GM19240 (cell line): Measurements from ENCODE around the gene TMEM151B.
A peak's percentile ranks its signal among the peaks of the same experiment; 100 is the strongest.
"Not testable (repeated sequence)": the region's sequence is repeated elsewhere in the genome, so short reads cannot be mapped to it uniquely, and the experiment has no call there.

Experiments used
- DNase-seq: peaks from one replicate; pipeline ENCODE4 v3.0.0; 2011; ENCODE audit warnings: low spot score; ENCODE audit not compliant: insufficient read length

Gene TMEM151B

DNA sequence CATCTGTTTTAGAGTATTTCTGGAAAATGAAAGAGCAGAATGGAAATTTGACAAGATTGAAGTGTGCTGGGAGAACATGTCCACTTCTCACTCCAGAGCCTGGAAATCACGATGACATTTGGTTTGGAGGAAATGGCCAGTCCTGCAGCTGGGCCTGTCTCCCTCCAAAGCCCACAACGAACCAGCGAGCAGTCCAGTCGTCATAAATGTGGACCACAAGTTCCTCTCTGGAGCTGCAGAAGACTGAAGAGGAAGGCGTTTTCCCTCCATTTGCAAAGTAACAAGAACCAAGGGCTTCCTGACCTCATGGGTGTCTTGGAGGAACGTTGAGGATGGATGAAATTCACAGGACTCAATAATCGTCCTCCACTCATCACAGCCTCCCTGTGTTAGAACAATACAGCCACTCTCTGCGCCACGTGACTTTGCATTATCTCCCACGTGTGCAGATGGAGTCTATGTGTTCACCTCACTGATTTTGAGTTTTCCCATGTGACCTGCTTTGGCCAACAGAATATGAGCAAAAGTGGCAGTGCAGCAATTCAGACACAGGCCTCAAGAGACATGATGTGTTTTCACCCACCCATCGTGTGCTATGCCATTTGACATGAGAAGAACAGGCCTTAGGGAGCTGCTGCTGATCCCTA lies 63.1 kb downstream of the TMEM151B start:
- DNase-seq, result no peak

DNA sequence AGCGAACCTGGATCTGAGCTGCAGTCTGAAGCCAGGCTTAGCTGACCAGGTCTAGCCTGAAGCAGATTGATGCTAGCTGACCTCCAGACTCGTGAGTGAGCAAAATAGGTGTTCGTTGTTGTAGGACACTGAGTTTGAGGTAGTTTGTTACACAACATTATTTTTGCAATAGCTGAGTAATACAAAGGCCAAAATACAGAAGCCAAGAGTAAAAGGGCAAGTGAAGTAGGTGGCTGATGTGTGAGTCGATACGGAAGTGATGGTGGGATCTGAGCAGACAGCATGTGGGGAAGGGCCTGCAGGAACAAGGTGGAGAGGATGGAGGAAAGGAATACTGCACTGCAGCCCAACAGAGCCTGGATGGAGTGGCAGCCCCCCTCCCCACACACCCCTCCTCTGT lies 63.7 kb downstream of the TMEM151B start:
- DNase-seq, result no peak

DNA sequence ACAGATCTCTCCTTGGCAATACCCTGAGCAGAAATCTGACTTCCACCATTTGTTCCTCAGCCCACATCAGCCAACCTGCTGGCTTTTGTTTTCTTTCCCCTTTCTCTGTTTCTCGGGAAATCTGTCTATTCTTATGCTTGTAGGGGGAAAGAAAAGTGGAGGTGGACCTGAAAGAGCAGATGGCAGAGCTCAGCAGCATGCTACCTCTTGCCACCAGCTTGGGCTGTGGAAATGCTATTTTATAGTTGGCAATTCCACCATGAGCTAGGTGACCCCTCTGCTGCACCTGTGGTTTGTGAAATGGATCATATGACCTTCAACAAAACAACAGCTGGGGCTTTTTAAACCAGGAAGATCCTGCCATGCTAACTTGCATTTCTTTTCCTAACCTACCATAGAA lies 65.4 kb downstream of the TMEM151B start:
- no peak for DNase-seq

DNA sequence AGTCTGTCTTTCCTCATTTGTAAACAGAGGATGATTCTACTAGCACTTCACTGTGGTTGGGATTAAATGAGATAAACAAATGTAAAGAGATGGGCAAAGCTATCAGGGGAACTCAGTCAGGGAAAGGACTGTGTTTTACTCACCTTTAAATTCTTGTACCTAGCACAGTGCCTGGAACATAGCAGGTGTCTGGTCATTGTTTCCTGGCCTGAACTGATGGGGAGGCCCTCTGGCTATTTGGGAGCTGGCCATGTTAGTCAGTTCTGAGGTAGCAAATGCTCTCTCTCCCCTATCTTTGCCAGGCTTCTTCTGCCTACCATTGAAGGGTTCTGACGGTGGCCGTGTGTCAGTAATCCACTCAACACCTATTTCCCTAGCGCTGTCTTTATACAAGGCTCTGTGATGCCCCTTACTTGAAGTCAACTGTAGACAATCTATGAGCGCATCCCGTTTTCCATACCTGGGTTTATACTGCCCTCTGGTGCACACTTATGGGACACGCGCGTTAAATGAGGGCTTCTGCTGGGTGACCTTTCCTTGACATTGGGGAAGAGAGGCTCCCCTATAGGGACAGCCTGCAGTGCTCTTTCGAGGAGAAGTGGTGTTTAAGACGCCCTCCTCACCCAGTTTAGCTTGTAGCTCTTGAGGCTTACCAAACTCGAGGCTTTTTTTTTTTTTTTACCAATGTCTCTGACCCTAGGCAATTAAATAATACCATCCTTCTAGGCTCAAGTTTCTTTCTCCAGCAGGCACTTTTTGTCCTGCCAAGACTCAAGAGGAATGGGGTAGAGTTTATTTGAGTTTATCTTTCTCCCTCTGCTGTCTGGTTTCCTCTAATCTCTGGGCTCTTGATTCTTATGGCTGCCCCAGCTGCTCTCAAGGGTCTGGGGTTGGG lies 68.2 kb downstream of the TMEM151B start:
- DNase-seq, result peak; percentile 51

DNA sequence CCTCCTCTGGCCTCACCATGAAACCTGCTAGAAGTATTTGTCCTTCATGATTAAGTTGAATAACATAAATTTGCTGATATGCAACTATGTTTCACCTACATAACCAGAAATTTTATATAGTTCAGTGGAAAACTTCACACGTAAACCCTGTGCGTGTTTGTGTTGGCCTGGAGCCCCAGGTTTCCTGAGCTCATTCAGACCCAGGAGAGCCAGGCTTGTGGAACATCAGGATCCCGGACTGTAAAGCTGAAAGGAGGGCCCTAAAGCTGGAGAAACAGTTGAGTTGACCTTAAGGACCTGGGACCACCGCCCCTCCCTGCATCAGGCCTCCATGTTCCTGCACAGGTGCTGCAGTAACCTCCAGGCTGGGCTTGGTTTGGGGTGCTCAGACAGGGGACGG lies 69.1 kb downstream of the TMEM151B start:
- DNase-seq, result no peak

DNA sequence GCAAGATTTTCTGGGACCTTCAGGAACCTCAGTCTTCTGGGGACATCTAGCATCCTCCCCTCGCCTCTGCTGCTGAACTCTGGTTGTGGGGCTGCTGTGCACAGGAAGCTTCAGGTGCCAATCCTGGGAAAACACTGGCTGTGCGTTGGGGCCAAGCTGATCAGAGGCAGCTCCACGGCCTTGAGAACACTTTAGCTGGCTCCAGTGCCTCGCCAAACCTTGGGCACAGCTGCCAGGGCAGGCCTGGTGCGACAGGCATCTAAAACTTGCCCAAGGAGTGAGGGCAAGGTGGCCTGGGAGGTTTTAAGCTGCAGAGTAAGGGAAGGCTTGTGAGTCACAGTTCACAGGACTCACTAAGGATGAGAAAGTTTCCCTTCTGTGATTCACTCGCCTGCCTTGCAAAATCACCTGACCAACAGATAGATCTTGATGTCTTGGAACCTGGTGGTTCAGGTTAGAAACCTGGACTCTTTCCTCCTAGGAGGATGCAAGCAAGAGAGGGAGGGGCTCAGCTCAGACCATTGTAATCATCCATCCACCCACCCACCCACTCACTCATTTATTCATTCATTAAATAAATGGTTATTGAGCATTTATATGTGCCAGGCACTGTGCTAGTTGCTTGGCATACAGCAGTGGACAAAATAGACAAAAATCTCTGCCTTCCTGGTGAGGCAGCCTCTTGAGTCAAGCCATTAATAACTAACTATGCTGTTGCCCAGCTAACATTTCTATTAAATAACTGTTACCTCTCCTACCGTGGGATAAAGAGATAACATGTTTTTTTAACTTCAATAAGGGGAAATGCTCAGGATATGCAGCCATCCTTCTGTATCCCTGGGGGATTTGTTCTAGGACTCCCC lies 69.7 kb downstream of the TMEM151B start:
- DNase-seq, result no peak

DNA sequence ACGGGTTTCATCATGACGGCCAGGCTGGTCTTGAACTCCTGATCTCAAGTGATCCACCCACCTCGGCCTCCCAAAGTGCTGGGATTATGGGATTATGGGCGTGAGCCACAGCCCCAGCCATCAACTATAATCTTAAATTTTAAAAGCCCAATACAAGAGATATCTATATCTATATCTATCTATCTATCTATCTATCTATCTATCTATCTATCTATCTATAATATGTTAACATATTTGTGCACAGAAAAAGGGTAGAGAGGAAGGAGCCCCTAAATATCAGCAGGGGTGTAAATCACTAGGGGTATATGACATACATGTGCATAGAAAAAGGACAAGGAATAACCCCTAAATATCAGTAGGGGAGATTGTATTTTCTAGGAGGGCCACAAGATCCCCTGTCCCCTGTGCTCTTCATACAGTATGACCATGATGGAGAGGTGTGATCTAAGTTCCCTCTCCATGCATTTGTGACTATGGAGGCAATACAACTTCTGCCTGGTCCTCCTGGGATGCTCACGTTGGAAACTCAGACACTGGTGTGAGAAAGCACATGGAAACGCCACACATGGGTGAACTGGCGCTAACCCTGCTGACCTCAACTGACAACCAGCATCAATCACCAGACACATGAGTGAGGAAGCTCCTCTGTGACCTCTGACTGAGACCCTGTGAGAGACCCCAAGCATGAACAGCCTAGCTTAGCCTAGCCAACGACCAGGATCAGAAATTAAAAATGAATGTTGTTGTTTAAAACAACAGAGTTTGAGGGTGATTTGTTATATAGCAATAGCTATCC lies 71.0 kb downstream of the TMEM151B start:
- DNase-seq, result no peak

DNA sequence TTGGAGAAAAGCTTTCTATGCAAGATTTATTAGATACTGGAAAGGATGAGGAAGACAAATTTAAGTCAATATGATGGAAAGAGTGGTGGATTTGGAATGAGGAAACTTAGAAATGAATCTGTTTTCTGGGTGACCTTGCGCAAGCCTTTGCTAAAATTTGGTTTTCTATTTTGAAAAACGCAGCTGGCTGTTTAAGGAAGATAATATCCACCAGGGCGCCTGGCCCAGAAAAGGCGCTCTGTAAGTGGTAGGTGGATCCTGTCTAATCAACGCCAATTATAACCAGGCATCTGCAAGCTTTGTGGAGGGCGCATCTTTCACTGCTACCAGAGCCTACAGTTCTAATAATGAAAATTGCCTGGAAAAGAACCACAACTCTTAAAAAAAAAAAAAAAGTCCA lies 71.8 kb downstream of the TMEM151B start:
- no peak for DNase-seq

DNA sequence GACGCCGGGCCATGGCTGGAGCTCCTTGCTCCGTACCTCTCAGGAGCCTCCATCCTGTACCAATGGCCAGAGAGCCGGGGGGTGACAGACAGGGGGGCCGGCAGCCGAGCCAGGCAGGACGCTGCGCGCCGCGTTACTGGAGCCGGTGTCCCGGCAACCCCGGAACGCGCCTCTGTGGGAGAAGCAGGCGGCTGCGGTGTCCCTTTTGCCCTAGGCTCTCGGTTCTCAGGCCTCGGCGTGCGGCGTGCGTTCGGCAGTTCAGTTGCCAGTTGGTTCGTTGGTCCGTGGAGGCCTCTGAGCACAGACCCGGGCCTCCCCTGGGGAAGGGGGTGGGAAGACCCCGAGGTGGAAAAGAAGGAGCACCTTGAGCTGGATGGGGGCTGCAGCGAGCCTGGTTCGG lies 72.2 kb downstream of the TMEM151B start, which contains the start of gene SPATS1:
Gene SPATS1, plus strand, starts transcription at position 162 of the 400 bp plus-strand sequence. CDS start 446 bp downstream, outside the sequence.
- no peak for DNase-seq

DNA sequence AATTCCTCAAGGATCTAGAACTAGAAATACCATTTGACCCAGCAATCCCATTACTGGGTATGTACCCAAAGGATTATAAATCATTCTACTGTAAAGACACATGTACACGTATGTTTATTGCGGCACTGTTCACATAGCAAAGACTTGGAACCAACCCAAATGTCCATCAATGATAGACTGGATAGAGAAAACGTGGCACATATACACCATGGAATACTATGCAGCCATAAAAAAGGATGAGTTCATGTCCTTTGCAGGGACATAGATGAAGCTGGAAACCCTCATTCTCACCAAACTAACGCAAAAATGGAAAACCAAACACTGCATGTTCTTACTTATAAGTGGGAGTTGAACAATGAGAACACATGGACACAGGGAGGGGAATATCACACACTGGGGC lies 76.6 kb downstream of the TMEM151B start:
- DNase-seq, result not testable (repeated sequence)

DNA sequence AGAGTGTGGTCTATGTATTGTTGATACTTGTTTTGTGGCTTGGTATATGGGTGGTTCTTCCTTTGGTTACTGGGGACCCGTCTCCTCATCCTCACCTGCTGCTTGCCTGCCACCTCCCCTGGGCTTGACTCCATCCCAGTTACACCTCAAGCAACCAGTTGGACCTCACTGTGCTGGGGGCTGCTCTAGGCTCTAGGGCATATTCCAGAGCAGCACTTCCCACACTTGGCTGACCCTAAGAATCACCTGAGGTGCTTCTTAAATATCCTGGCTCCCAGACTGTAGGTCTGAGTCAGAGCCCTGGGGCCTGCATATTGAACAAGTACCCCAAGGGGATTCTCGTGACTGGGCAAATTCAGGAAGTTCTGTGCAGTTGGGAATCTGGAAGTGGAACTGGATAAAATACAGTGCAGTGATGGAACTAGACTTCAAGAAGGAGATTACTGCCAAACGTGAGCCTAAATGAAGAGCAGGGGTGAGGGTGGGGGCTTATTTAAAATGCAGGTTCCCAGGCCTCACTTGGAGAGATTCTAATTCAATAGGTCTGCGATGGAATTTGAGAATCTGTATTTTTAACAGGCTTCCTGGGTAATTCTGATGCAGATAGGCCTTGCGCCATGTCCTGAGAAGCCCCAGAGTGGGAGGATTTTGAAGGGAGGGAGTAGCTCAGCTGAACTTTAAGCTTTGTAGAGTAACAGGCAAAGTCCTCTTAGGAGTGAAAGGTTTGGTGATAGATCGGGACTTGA lies 79.8 kb downstream of the TMEM151B start:
- DNase-seq, result no peak

DNA sequence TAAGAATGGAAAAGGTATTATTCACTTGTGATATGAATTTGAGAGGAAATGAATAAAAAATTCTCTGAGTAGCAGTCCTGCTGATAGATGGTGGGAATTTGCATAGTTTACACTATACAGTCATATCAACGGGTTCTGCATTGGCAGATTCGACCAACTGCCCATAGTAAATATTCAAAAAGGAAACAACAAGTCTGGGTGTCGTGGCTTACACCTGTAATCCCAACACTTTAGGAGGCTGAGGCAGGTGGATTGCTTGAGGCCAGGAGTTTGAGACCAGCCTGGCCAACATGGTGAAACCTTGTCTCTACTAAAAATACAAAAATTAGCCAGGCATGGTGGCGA lies 80.4 kb downstream of the TMEM151B start:
- DNase-seq, result not testable (repeated sequence)

DNA sequence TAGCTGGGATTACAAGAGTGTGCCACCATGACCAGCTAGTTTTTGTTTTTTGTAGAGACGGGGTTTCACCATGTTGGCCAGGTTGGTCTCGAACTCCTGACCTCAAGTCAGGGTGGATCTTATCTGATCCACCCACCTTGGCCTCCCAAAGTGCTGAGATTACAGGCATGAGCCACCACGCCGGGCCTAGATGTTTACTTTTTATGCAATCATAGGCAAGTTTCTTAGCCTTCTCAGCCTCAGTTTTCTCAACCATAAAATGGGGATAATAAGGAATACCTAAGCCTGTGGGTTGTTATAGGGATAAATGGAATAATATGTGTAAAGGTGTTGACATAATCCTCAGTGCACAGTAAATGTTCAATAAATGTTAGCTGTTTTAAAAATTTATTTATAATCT lies 82.0 kb downstream of the TMEM151B start:
- DNase-seq, result no peak

DNA sequence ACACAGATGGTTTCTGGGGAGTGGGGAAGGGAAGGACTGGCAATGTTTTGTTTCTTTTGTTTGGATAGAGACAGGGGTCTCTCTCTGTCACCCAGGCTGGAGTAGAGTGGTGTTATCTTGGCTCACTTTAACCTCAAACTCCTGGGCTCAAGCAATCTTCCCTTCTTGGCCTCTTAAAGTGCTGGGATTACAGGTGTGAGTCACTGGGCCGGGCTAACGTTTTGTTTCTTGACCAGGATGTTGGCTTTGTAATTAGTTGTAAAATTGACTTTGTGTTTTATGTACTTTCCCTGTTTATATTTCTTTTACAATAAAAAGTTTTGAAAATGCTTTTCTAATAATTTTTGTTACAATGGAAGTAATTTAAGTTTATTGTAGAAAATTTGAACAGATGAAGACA lies 83.1 kb downstream of the TMEM151B start:
- DNase-seq, result no peak

DNA sequence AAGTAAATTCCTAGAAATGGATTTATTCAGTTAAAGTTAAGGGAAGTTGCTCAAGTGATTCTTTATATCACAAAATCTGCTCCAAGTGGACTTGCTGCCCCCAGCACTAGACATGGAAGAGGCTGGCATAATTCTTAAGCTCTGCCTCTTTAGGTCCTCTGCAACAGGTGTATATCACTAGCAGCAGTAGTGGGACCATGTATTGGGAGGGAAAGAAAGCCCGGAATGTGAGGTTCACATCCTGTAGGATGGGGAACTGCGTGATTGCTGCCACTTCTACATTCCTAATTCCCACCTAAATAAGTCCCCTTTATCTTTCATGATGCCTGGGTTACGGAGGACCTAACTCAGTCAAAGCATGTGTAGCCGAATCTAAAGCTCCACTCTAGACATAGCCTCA lies 85.4 kb downstream of the TMEM151B start:
- DNase-seq, result no peak

DNA sequence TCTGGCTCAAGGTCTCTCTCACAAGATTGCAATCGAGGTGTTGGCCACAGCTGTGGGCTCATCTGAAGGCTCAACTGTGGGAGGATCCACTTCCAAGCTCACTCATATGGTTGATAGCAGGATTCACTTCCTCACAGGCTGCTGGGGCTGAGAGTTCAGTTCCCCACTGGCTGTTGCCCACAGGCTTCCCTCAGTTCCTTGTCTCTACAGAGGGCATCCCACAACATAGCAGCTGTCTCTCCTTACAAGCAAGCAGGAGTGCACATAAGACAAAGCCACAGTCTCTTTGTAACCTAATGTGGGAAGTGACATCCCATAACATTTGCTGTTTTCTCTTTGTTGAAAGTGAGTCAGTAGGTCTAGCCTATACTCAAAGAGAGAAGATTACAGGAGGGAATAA lies 86.2 kb downstream of the TMEM151B start:
- no peak for DNase-seq
